ENCODE results near the gene FUT3. TPM values are rescaled to one million over a fixed set of nuclear protein-coding genes. Genes with fewer than 3 reads are reported as not detected.

Gene FUT3
- total and polyA plus RNA-seq, 9 of the 15 experiments (the other 6 are each of a cell fraction or from before 2014, with no cell fraction given), result 0.09 TPM; not detected in 8

GRCh38 chr19:5895409-5895808 lies 44.2 kb upstream of the FUT3 start:
- no peaks in the 10 kb centered on the region for H3K9me3 ChIP-seq (replicated peaks; ENCODE audit: control insufficient read depth, insufficient read depth, low read depth, low read length)
- peaks cover 5% of the 10 kb centered on the region for H3K9me1 ChIP-seq (ENCODE audit: control insufficient read depth, insufficient read depth, low read length)
- BruUV-seq (replicated peaks), result no TSS peak
- no peak overlapping the region for H2AFZ ChIP-seq (ENCODE audit: low read depth, low read length)
- in situ Hi-C loops (cut with MboI) (no loop called here), intact Hi-C loops (cut with micrococcal nuclease) (no loop called here)
- H3K9ac ChIP-seq (ENCODE audit: insufficient read depth in 1 of 2, low read depth in 2 of 2, low read length in 2 of 2), result peak overlapping the region in 1 of 2 experiments; percentile 86; a peak in 2 of 4 replicates
- 78% methylated on average over 10 of the region's 15 CpGs for WGBS (ENCODE audit: insufficient coverage, low coverage, missing lambda C conversion rate)
- ChIA-PET CTCF (ENCODE audit: low intra/inter-chr PET ratio) (no interaction called here), POLR2A (interaction anchor here (1.1 kb wide), 1 partner anchor 9 kb away, joined by 4 read pairs; the partner anchor contains the start of gene VMAC)
- TF ChIP-seq HOMEZ (CRISPR knock-in tag; IDR thresholded peaks at IDR 0.05) (no peak), PRMT5 (CRISPR knock-in tag; IDR thresholded peaks at IDR 0.05) (peak; percentile 29; the same call in 1 of the 2 replicates)
- no peaks in the 10 kb centered on the region for H3K27me3 ChIP-seq (ENCODE audit: control insufficient read depth in 2 of 2, insufficient read depth in 2 of 2, low read length in 2 of 2)
- no peak for ATAC-seq
- H3K4me2 ChIP-seq (ENCODE audit: insufficient read depth, low read length), result no peak overlapping the region
- H3K27ac ChIP-seq (ENCODE audit: extremely low read depth, low read depth, low read length), result no peak overlapping the region
- H3K79me2 ChIP-seq (ENCODE audit: control insufficient read depth, insufficient read depth, low read length), result peaks cover 15% of the 10 kb centered on the region
- peaks cover 16 to 64% of the 10 kb centered on the region in 2 experiments for H3K4me1 ChIP-seq (replicated peaks in 1 of 2; ENCODE audit: control insufficient read depth in 2 of 2, insufficient read depth in 2 of 2, low read length in 2 of 2)
- H3K4me3 ChIP-seq, result no peak overlapping the region
- H3K36me3 ChIP-seq (ENCODE audit: control insufficient read depth, insufficient read depth, low read length), result peaks cover 42% of the 10 kb centered on the region; the same call in 2 of the 3 replicates
- no peak for DNase-seq (ENCODE audit: extremely low read depth in 1 of 4, low spot score in 3 of 4)
- H4K20me1 ChIP-seq (replicated peaks; ENCODE audit: control insufficient read depth, insufficient read depth, low read length), result peaks cover 38% of the 10 kb centered on the region
- FAIRE-seq, result no peak

All from K562 (cell line).